ENCODE measurements around the gene SH3TC1.

The SH3TC1 gene

DNA sequence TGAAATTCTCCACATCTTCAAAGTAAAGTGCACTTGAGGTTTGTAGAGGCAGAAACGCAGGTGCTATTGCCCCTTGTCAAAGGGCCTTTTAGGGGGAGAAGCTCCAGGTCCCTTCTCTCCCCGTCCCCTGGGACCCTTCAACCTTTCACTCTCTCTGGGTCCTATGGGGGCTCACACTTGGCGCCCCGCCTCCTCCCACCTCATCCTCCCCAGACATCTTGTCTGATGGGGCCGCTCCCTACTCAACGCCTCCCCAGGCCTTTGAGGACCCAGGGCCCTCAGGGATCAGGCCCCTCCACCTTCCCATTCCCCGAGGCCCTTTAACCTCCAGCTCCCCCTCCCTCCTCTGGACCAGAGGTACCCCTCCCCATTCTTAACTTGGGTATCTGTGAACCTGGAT lies 69.1 kb downstream of the SH3TC1 start:
- Mint-ChIP-seq H3K36me3 (no peaks in the 10 kb centered on the region), H3K4me3 (no peak overlapping the region), H3K27ac (no peak overlapping the region), H3K9me3 (no peaks in the 10 kb centered on the region), H3K4me1 (no peaks in the 10 kb centered on the region)
- DNase-seq (ENCODE audit: low spot score in 2 of 2): no peak
- no peak for ATAC-seq

DNA sequence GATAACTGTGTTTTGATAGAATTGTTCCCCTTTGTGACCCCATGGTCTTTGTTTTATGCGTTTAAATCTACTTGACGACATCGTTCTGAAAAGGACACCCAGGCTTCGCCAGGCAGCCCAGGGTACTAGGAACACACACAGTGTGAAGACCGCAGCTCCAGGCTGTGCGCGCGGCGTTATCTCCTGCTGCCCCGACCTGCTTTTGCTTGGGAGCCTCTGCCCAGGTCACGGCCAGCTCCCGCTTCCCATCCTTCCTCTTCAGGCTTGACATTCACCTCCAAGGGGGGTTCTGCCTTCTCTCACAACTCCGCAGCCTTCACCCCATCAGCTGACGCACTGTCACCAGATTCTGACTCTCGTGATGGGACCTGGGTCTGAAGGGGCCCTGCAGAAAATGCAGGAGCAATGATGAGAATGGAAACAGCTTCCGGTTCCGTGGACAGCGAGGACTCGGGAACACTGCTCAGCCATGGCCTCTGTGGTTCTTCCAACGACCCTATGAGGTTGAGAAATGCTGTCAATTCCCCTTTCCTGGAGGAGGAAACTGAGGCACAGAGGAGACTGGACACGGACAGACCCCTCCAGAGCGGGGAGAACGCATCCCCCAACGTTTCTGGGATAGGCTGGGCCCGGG lies 69.9 kb downstream of the SH3TC1 start:
- H3K4me3 Mint-ChIP-seq: no peak overlapping the region
- H3K9me3 Mint-ChIP-seq: no peaks in the 10 kb centered on the region
- no peak for ATAC-seq
- H3K4me1 Mint-ChIP-seq: no peaks in the 10 kb centered on the region
- no peak for DNase-seq (ENCODE audit: low spot score in 2 of 2)
- H3K27ac Mint-ChIP-seq: no peak overlapping the region
- no peaks in the 10 kb centered on the region for H3K36me3 Mint-ChIP-seq

DNA sequence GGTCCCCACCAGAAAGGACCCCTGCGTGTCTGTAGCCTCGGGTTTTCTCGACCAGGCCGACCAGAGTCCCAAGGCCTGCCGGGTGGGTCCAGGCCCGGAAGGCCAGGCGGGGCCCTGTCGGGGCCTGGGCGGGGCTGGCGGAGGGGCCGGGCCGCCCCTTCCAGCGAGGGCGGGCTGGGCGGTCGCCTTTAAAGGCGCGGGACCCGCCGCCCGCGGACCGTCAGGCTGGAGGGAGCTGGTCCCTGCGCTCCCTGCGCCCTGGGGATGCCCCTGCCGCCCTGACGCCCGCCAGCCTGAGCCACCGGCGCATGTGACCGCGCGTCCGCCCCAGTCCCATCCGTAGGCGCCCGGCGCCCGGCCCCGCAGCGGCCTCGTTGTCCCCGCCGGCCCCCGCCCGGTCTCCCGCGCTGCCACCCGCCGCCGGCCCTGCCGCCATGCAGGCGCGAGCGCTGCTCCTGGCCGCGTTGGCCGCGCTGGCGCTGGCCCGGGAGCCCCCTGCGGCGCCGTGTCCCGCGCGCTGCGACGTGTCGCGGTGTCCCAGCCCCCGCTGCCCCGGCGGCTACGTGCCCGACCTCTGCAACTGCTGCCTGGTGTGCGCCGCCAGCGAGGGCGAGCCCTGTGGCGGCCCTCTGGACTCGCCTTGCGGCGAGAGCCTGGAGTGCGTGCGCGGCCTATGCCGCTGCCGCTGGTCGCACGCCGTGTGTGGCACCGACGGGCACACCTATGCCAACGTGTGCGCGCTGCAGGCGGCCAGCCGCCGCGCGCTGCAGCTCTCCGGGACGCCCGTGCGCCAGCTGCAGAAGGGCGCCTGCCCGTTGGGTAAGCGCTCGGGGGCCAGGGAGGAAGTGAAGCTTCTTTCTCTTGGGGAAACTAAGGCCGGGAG lies 70.7 kb downstream of the SH3TC1 start, which contains the start of gene HTRA3:
HTRA3 (plus strand) TSS at position 220 of the 883 bp plus-strand sequence; CDS start at position 435, 215 bp downstream.
- no peak for DNase-seq (ENCODE audit: low spot score in 2 of 2)
- ATAC-seq: no peak
- no peaks in the 10 kb centered on the region for H3K4me1 Mint-ChIP-seq
- H3K4me3 Mint-ChIP-seq: no peak within 1 kb of the TSS
- no peaks in the 10 kb centered on the region for H3K36me3 Mint-ChIP-seq
- no peak within 1 kb of the TSS for H3K27ac Mint-ChIP-seq
- H3K9me3 Mint-ChIP-seq: no peaks in the 10 kb centered on the region

DNA sequence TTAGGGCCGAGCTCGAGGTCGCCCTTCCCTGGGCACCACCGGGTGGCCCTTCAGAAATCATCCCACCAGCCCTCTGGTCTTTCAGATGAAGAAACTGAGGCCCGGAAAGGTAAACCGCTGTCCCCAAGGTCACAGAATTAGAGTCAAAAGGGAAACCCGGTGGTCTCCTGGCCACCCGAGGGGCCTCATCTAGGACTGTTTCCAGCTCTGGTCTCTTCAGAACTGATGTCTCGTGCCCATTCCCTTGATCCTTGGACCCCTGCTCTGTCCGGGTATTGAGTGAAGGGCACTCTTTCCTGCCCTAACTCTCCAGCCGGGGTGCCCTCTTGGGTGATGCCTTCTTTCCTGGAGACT lies 71.3 kb downstream of the SH3TC1 start:
- ATAC-seq: no peak
- H3K4me3 Mint-ChIP-seq: no peak overlapping the region
- H3K27ac Mint-ChIP-seq: no peak overlapping the region
- H3K4me1 Mint-ChIP-seq: no peaks in the 10 kb centered on the region
- no peak for DNase-seq (ENCODE audit: low spot score in 2 of 2)
- H3K36me3 Mint-ChIP-seq: no peaks in the 10 kb centered on the region
- no peaks in the 10 kb centered on the region for H3K9me3 Mint-ChIP-seq

- H3K4me1 Mint-ChIP-seq: no peaks in the 10 kb centered on the region
- DNase-seq (ENCODE audit: low spot score in 2 of 2) (no peak), ATAC-seq (no peak)
- no peak overlapping the region for H3K4me3 Mint-ChIP-seq
- H3K9me3 Mint-ChIP-seq: no peaks in the 10 kb centered on the region
- no peak overlapping the region for H3K27ac Mint-ChIP-seq
- no peaks in the 10 kb centered on the region for H3K36me3 Mint-ChIP-seq
Observed at GRCh38 chr4:8270912-8271815, 72.1 kb downstream of the SH3TC1 start.

GRCh38 chr4:8271821-8272220 lies 72.7 kb downstream of the SH3TC1 start:
- no peak for DNase-seq (ENCODE audit: low spot score in 2 of 2)
- no peak overlapping the region for H3K27ac Mint-ChIP-seq
- H3K36me3 Mint-ChIP-seq: no peaks in the 10 kb centered on the region
- no peaks in the 10 kb centered on the region for H3K4me1 Mint-ChIP-seq
- H3K9me3 Mint-ChIP-seq: no peaks in the 10 kb centered on the region
- ATAC-seq: no peak
- H3K4me3 Mint-ChIP-seq: no peak overlapping the region

- Mint-ChIP-seq H3K27ac (no peak overlapping the region), H3K36me3 (no peaks in the 10 kb centered on the region), H3K4me1 (no peaks in the 10 kb centered on the region), H3K4me3 (no peak overlapping the region), H3K9me3 (no peaks in the 10 kb centered on the region)
- ATAC-seq (no peak), DNase-seq (ENCODE audit: low spot score in 2 of 2) (no peak)
Observed at GRCh38 chr4:8272472-8273428, 73.7 kb downstream of the SH3TC1 start.

- ATAC-seq (no peak), DNase-seq (ENCODE audit: low spot score in 2 of 2) (no peak)
- no peaks in the 10 kb centered on the region for H3K9me3 Mint-ChIP-seq
- no peaks in the 10 kb centered on the region for H3K36me3 Mint-ChIP-seq
- H3K27ac Mint-ChIP-seq: no peak overlapping the region
- no peak overlapping the region for H3K4me3 Mint-ChIP-seq
- H3K4me1 Mint-ChIP-seq: no peaks in the 10 kb centered on the region
Observed at GRCh38 chr4:8273450-8273849, 74.4 kb downstream of the SH3TC1 start.

DNA sequence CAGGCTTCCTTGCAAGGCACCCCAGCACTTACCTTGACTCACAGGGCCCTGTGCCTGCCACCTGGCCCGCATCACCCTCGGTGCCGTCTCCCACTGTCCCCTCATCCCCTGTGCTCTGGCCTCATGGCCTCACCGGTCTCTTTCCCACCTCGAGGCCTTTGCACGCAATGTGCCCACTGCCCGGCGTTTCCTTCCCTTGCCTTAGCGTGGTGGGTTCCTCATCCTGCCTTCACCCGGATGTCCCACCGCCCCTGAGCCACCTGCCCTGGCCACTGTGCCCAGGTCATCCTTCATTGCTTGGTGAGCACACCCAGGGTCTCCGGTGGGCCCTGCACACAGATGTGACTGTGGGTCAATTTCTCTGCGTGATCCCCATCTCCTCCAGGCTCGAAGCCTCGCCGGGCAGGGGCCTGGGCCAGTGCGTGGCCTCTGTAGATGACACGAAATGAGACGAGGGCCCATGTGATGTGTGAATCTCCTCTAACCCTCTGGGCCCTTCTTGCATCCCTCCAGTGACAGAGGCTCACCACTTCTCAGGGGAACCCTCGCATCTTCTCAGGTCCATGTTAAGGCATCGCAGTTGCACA lies 75.1 kb downstream of the SH3TC1 start:
- no peak overlapping the region for H3K4me3 Mint-ChIP-seq
- H3K4me1 Mint-ChIP-seq: no peaks in the 10 kb centered on the region
- no peak for ATAC-seq
- DNase-seq (ENCODE audit: low spot score in 2 of 2): no peak
- no peaks in the 10 kb centered on the region for H3K36me3 Mint-ChIP-seq
- H3K9me3 Mint-ChIP-seq: no peaks in the 10 kb centered on the region
- no peak overlapping the region for H3K27ac Mint-ChIP-seq

DNA sequence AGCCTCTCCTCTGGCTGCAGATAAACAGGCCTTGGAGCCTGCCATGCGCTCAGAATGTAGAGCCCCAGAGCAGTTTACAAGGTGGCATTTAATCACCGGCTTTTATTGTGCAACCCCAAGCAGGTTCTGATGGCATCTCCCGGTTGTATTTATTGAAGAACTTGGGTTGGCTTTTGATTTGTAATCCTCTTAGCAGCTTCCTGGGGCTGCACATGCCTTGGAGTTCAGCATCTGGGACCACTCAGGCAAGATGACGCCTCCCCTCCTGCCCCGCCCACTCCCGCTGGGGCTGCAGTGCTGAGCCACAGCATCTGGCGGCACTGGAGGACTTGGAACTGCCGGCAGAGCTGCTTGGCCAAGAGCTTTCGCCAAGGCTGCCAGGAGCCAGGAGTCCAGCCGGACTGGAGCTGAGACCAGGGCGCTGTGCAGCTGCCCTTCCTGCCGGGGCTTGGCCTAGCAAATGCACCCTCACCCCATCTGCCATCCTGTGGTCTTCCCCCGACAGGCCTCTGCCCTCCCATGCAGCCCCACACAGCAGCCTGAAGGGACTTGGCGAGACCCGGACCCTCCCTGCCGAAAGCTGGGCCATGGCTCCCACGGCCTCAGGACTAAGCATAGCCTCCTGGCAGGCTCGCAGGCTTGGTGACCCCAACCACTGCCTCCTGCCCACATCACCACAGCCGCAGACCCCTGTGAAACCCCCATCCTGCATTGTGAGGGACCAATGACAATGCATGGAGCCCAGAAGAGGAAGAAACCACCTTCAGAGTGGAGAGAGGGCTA lies 75.9 kb downstream of the SH3TC1 start:
- no peaks in the 10 kb centered on the region for H3K4me1 Mint-ChIP-seq
- H3K27ac Mint-ChIP-seq: no peak overlapping the region
- H3K36me3 Mint-ChIP-seq: no peaks in the 10 kb centered on the region
- ATAC-seq (no peak), DNase-seq (ENCODE audit: low spot score in 2 of 2) (no peak)
- no peak overlapping the region for H3K4me3 Mint-ChIP-seq
- no peaks in the 10 kb centered on the region for H3K9me3 Mint-ChIP-seq

DNA sequence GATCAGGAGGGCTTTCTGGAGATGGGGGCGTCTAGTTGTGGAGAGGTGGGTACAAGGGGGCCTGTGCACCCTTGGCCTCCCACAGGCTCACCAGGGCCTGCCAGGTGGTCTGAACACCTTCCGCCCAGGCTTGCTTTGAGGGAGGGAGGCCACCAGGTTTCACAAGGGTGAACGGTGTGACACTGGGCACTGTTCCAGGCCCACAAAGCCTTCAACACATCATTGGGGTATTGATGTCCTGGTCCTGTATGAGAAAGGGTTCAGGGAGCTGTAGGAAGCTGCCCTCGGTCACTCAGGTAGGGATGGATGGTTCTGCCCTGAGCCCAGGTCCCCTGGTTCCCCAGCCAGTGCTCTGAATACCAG lies 76.4 kb downstream of the SH3TC1 start:
- no peaks in the 10 kb centered on the region for H3K36me3 Mint-ChIP-seq
- no peaks in the 10 kb centered on the region for H3K4me1 Mint-ChIP-seq
- DNase-seq (ENCODE audit: low spot score in 2 of 2) (no peak), ATAC-seq (no peak)
- no peaks in the 10 kb centered on the region for H3K9me3 Mint-ChIP-seq
- no peak overlapping the region for H3K4me3 Mint-ChIP-seq
- H3K27ac Mint-ChIP-seq: no peak overlapping the region

DNA sequence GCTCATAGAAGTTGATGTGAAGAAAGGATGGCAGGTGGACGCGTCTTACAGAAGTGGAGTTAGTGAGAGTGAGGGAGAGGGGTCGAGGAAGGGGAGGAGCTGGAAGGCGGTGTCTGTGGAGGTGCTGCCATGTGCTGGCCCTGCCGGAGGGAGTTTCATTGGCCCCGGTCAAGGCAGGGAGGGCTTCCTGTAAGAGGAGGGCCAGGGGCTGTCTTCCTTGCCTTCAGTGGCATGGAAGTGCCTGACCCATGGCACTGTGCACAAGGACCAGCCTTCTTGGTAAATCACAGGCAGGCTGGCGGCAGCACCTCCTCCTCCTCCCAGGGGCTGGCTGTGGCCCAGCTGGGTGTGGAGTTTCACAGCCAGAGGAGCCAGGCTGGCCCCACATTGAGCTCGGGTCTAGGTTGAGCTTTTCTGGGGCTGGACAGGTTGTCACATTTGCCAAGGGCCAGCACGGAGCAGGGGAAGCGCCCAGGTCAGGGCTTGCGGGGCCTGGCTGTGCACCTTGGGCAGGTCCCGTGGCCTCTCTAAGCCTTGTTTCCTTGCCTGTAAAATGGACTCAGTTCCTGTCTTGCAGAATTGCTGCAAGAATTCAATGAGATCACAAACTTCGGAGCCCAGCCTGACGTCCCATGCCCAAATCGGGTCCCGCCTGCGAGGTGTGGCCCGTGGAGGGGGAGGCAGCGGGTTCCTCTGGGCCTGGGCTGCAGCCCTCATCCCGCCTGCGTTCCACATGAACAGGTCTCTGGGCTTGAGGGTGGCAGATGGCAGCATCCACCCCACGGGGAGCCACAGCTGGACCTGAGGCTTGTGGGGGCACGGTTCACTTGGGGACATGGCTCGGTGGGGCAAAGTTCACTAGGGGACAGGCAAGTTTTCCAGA lies 77.5 kb downstream of the SH3TC1 start:
- H3K36me3 Mint-ChIP-seq: no peaks in the 10 kb centered on the region
- H3K27ac Mint-ChIP-seq: no peak overlapping the region

GRCh38 chr4:8277356-8278008 lies 78.4 kb downstream of the SH3TC1 start:
- no peak overlapping the region for H3K27ac Mint-ChIP-seq
- no peaks in the 10 kb centered on the region for H3K36me3 Mint-ChIP-seq
- no peaks in the 10 kb centered on the region for H3K9me3 Mint-ChIP-seq
- H3K4me3 Mint-ChIP-seq: no peak overlapping the region
- ATAC-seq: no peak
- no peak for DNase-seq (ENCODE audit: low spot score in 2 of 2)
- H3K4me1 Mint-ChIP-seq: peaks cover 1% of the 10 kb centered on the region

More for the DNA sequence above, 77.5 kb downstream of the SH3TC1 start:
- H3K4me3 Mint-ChIP-seq: no peak overlapping the region
- no peak for DNase-seq (ENCODE audit: low spot score in 2 of 2)
- H3K9me3 Mint-ChIP-seq: no peaks in the 10 kb centered on the region
- no peak for ATAC-seq
- H3K4me1 Mint-ChIP-seq: no peaks in the 10 kb centered on the region

Data from stimulated activated effector memory CD8-positive, alpha-beta T cell treated with anti-CD3 and anti-CD28 coated beads, Interleukin-12 subunit alpha, Interleukin-12 subunit beta, amount 100 ng/mL, for 72 hours (primary cell).